GM18520 (cell line): ENCODE results near the gene PLXDC2.
A peak's percentile ranks its signal among the peaks of the same experiment; 100 is the strongest.
"Not testable (repeated sequence)": the region's sequence is repeated elsewhere in the genome, so short reads cannot be mapped to it uniquely, and the experiment has no call there.

Experiments used
- ATAC-seq: cut with Tn5 transposase; IDR thresholded peaks from one replicate; pipeline ENCODE4 v1.9.1; 2021; ENCODE audit not compliant: unreplicated experiment

PLXDC2 gene

GRCh38 chr10:19970256-19970655 is 154.0 kb downstream of the PLXDC2 start:
- ATAC-seq = no peak

GRCh38 chr10:19970717-19971116 is 154.5 kb downstream of the PLXDC2 start:
- no peak for ATAC-seq

- ATAC-seq = no peak
Observed at GRCh38 chr10:19971343-19972052, 155.3 kb downstream of the PLXDC2 start.

- no peak for ATAC-seq
Observed at GRCh38 chr10:19974138-19974537, 157.9 kb downstream of the PLXDC2 start.

GRCh38 chr10:19974554-19974953 is 158.3 kb downstream of the PLXDC2 start:
- ATAC-seq = no peak

- no peak for ATAC-seq
Observed at GRCh38 chr10:19977097-19977521, 160.9 kb downstream of the PLXDC2 start.

GRCh38 chr10:19979628-19980027 is 163.4 kb downstream of the PLXDC2 start:
- ATAC-seq = no peak

- ATAC-seq = no peak
Observed at GRCh38 chr10:19983880-19984565, 167.8 kb downstream of the PLXDC2 start.

- no peak for ATAC-seq
Observed at GRCh38 chr10:19985745-19986144, 169.5 kb downstream of the PLXDC2 start.

GRCh38 chr10:19986591-19986990 is 170.4 kb downstream of the PLXDC2 start:
- ATAC-seq = no peak

GRCh38 chr10:19987931-19988330 is 171.7 kb downstream of the PLXDC2 start:
- ATAC-seq = no peak

GRCh38 chr10:19993714-19994315 is 177.6 kb downstream of the PLXDC2 start:
- ATAC-seq = peak; percentile 53

GRCh38 chr10:19998482-19998881 is 182.2 kb downstream of the PLXDC2 start:
- no peak for ATAC-seq

GRCh38 chr10:19999431-19999830 is 183.2 kb downstream of the PLXDC2 start:
- ATAC-seq = no peak

- ATAC-seq = not testable (repeated sequence)
Observed at GRCh38 chr10:20002026-20002425, 185.8 kb downstream of the PLXDC2 start.

- no peak for ATAC-seq
Observed at GRCh38 chr10:20002657-20003056, 186.4 kb downstream of the PLXDC2 start.

- peak; percentile 31 for ATAC-seq
Observed at GRCh38 chr10:20004087-20004523, 187.9 kb downstream of the PLXDC2 start.

- no peak for ATAC-seq
Observed at GRCh38 chr10:20005638-20006037, 189.4 kb downstream of the PLXDC2 start.

- ATAC-seq = no peak
Observed at GRCh38 chr10:20006169-20006870, 190.1 kb downstream of the PLXDC2 start.

- ATAC-seq = no peak
Observed at GRCh38 chr10:20007426-20007825, 191.2 kb downstream of the PLXDC2 start.

GRCh38 chr10:20013991-20014750 is 197.9 kb downstream of the PLXDC2 start:
- no peak for ATAC-seq
